Neural cell (in vitro differentiated cells): ENCODE measurements around the gene GMPS. TPM values are rescaled to one million over a fixed set of nuclear protein-coding genes. Genes with fewer than 3 reads are reported as not detected.

Experiments
- H2AFZ ChIP-seq: fragments of 200-600, 300-800 bp; sonication (generic), shearing (Covaris generic); 2 replicates; pipeline ENCODE4 v1.6.0; 2014; ENCODE audit warnings: low read depth, mild to moderate bottlenecking, antibody characterized with exemption, low read length, moderate library complexity
- H3F3A ChIP-seq: fragments of 200-600 bp; shearing (Covaris generic); 2 replicates; pipeline ENCODE4 v1.6.1; 2016; ENCODE audit warnings: mild to moderate bottlenecking, moderate library complexity, mixed read lengths, antibody characterized with exemption, low read length; ENCODE audit not compliant: insufficient read depth, poor library complexity, severe bottlenecking
- H3K27ac ChIP-seq: fragments of 200-600, 300-800 bp; sonication (generic), shearing (Covaris generic); 2 replicates; pipeline ENCODE4 v1.5.1; 2014; ENCODE audit warnings: mild to moderate bottlenecking, low read length, moderate library complexity
- H3K27me3 ChIP-seq: fragments of 300-800, 200-600 bp; sonication (generic), shearing (Covaris generic); 2 replicates; pipeline ENCODE4 v1.6.0; 2014; ENCODE audit warnings: mild to moderate bottlenecking, low read depth, low read length, moderate library complexity; ENCODE audit not compliant: insufficient read depth
- H3K36me3 ChIP-seq: fragments of 300-800, 200-600 bp; sonication (generic), shearing (Covaris generic); 2 replicates; pipeline ENCODE4 v1.5.1; 2014; ENCODE audit warnings: mild to moderate bottlenecking, antibody characterized with exemption, low read length, moderate library complexity; ENCODE audit not compliant: insufficient read depth
- H3K4me2 ChIP-seq: fragments of 300-800, 200-600 bp; sonication (generic), shearing (Covaris generic); 2 replicates; pipeline ENCODE4 v1.6.0; 2014; ENCODE audit warnings: mild to moderate bottlenecking, low read length
- H3K4me3 ChIP-seq: fragments of 300-800, 200-600 bp; sonication (generic), shearing (Covaris generic); 2 replicates; pipeline ENCODE4 v1.5.1; 2014; ENCODE audit warnings: mild to moderate bottlenecking, low read length, moderate library complexity
- H3K79me2 ChIP-seq: fragments of 200-600 bp; shearing (Covaris generic); replicated peaks from 2 replicates; pipeline ENCODE4 v1.6.0; 2014; ENCODE audit warnings: mild to moderate bottlenecking, low read length, moderate library complexity; ENCODE audit not compliant: insufficient read depth
- H3K9ac ChIP-seq: fragments of 300-800, 200-600 bp; sonication (generic), shearing (Covaris generic); 2 replicates; pipeline ENCODE4 v1.6.1; 2016; ENCODE audit warnings: mild to moderate bottlenecking, low read length, mixed read lengths
- H3K9me2 ChIP-seq: fragments of 200-600 bp; shearing (Covaris generic); 2 replicates; pipeline ENCODE4 v1.6.1; 2016; ENCODE audit warnings: mild to moderate bottlenecking, low read length, mixed read lengths; ENCODE audit not compliant: insufficient read depth
- H3K9me3 ChIP-seq: fragments of 200-600, 300-800 bp; sonication (generic), shearing (Covaris generic); 2 replicates; pipeline ENCODE4 v1.6.1; 2016; ENCODE audit warnings: mild to moderate bottlenecking, mixed run types, low read length, moderate library complexity, mixed read lengths
- H4K20me1 ChIP-seq: fragments of 200-600 bp; shearing (Covaris generic); 2 replicates; pipeline ENCODE4 v1.6.1; 2016; ENCODE audit warnings: mild to moderate bottlenecking, mixed run types; ENCODE audit not compliant: insufficient read depth
- CTCF ChIP-seq: fragments of 450-650 bp; IDR thresholded peaks from 2 replicates; pipeline ENCODE4 v1.5.1; 2014; ENCODE audit warnings: antibody characterized with exemption, mild to moderate bottlenecking, moderate library complexity; ENCODE audit not compliant: poor library complexity, severe bottlenecking
- EP300 ChIP-seq: fragments of 450-650 bp; conservative IDR thresholded peaks from 2 replicates; pipeline ENCODE4 v1.6.1; 2014; ENCODE audit warnings: antibody characterized with exemption, mild to moderate bottlenecking, moderate library complexity; ENCODE audit not compliant: poor library complexity, severe bottlenecking
- EZH2 ChIP-seq: fragments of 200-600, 300-800 bp; shearing (Covaris generic), sonication (generic); IDR thresholded peaks from 2 replicates; pipeline ENCODE4 v1.6.1; 2014; ENCODE audit warnings: antibody characterized with exemption, low read length, borderline replicate concordance, mild to moderate bottlenecking; ENCODE audit not compliant: insufficient read depth, poor library complexity, severe bottlenecking
- MXI1 ChIP-seq: fragments of 450-650 bp; conservative IDR thresholded peaks from 2 replicates; pipeline ENCODE4 v1.6.1; 2014; ENCODE audit warnings: antibody characterized with exemption, mild to moderate bottlenecking; ENCODE audit not compliant: poor library complexity, severe bottlenecking
- POLR2AphosphoS5 ChIP-seq: IDR thresholded peaks from 2 replicates; pipeline ENCODE4 v1.6.1; 2012
- RAD21 ChIP-seq: fragments of 450-650 bp; conservative IDR thresholded peaks from 2 replicates; pipeline ENCODE4 v1.6.1; 2014; ENCODE audit warnings: antibody characterized with exemption, mild to moderate bottlenecking, moderate library complexity
- REST ChIP-seq: IDR thresholded peaks from 2 replicates; pipeline ENCODE4 v1.6.1; 2012; ENCODE audit warnings: borderline replicate concordance
- SMC3 ChIP-seq: fragments of 450-650 bp; conservative IDR thresholded peaks from 2 replicates; pipeline ENCODE4 v1.6.1; 2014; ENCODE audit warnings: antibody characterized with exemption, mild to moderate bottlenecking, moderate library complexity; ENCODE audit not compliant: poor library complexity
- TAF1 ChIP-seq: IDR thresholded peaks from 2 replicates; pipeline ENCODE4 v1.6.1; 2012; ENCODE audit warnings: low read depth
- polyA plus RNA-seq: library from polyadenylated mRNA; depleted of rRNA; stranded (reverse); fragments of >200 nt; gene quantifications from 2 replicates; pipeline ENCODE4 v1.2.3, GENCODE V29; 2014

The GMPS gene
- polyA plus RNA-seq, 1 donor from 2014 or later = 23.7 TPM

- H3K4me3 ChIP-seq = no peak overlapping the region
- no peak overlapping the region for H3K9ac ChIP-seq
- no peaks in the 10 kb centered on the region for H3K27me3 ChIP-seq
- no peak overlapping the region for H3K4me2 ChIP-seq
- no peaks in the 10 kb centered on the region for H3K9me2 ChIP-seq
- no peaks in the 10 kb centered on the region for H3K9me3 ChIP-seq
- H4K20me1 ChIP-seq = no peaks in the 10 kb centered on the region
- TF ChIP-seq MXI1 (no peak), REST (no peak)
- no peak overlapping the region for H2AFZ ChIP-seq
- no peak overlapping the region for H3K27ac ChIP-seq
- peaks cover 57% of the 10 kb centered on the region for H3K79me2 ChIP-seq
- no peaks in the 10 kb centered on the region for H3K36me3 ChIP-seq
- H3F3A ChIP-seq = no peaks in the 10 kb centered on the region
These were observed 20.3 kb downstream of the GMPS start for GRCh38 chr3:155890671-155891190.

- H3K9ac ChIP-seq = no peak overlapping the region
- no peaks in the 10 kb centered on the region for H3K9me2 ChIP-seq
- H3F3A ChIP-seq = no peaks in the 10 kb centered on the region
- no peak for TF ChIP-seq SMC3
- no peak for TF ChIP-seq EP300
- no peak for TF ChIP-seq MXI1
- no peak for TF ChIP-seq POLR2AphosphoS5
- no peak for TF ChIP-seq TAF1
- no peak overlapping the region for H3K4me3 ChIP-seq
- H3K27me3 ChIP-seq = no peaks in the 10 kb centered on the region
- H3K27ac ChIP-seq = no peak overlapping the region
- H3K36me3 ChIP-seq = no peaks in the 10 kb centered on the region
- H4K20me1 ChIP-seq = no peaks in the 10 kb centered on the region
- H2AFZ ChIP-seq = no peak overlapping the region
- no peaks in the 10 kb centered on the region for H3K9me3 ChIP-seq
- H3K79me2 ChIP-seq = peaks cover 54% of the 10 kb centered on the region
- no peak overlapping the region for H3K4me2 ChIP-seq
These were observed 20.9 kb downstream of the GMPS start for GRCh38 chr3:155891321-155891720.

- H3F3A ChIP-seq = no peaks in the 10 kb centered on the region
- no peak overlapping the region for H3K4me3 ChIP-seq
- no peaks in the 10 kb centered on the region for H3K27me3 ChIP-seq
- H3K9me2 ChIP-seq = no peaks in the 10 kb centered on the region
- H4K20me1 ChIP-seq = no peaks in the 10 kb centered on the region
- peaks cover 10% of the 10 kb centered on the region for H3K36me3 ChIP-seq
- no peak overlapping the region for H2AFZ ChIP-seq
- TF ChIP-seq EZH2 (no peak), CTCF (no peak), REST (no peak), MXI1 (no peak), SMC3 (no peak), EP300 (no peak), POLR2AphosphoS5 (no peak), TAF1 (no peak), RAD21 (no peak)
- H3K4me2 ChIP-seq = no peak overlapping the region
- no peak overlapping the region for H3K9ac ChIP-seq
- no peaks in the 10 kb centered on the region for H3K9me3 ChIP-seq
- peaks cover 28% of the 10 kb centered on the region for H3K79me2 ChIP-seq
- no peak overlapping the region for H3K27ac ChIP-seq
These were observed 25.0 kb downstream of the GMPS start for GRCh38 chr3:155895379-155895900.
